22Rv1 (cell line): ENCODE data around the gene STON2.

Experiments
- H3K27ac ChIP-seq: fragments of 450-650 bp; 2 replicates; pipeline ENCODE4 v1.5.1; 2017
- ZFX ChIP-seq: fragments of 450-650 bp; IDR thresholded peaks from 2 replicates; pipeline ENCODE4 v1.6.1; 2017; ENCODE audit warnings: antibody characterized with exemption, borderline replicate concordance
- TF ChIP-seq, protein P1 (sequence below): fragments of 450-650 bp; IDR thresholded peaks from 2 replicates; pipeline ENCODE4 v1.5.1; 2017; ENCODE audit warnings: mild to moderate bottlenecking

Gene STON2

DNA sequence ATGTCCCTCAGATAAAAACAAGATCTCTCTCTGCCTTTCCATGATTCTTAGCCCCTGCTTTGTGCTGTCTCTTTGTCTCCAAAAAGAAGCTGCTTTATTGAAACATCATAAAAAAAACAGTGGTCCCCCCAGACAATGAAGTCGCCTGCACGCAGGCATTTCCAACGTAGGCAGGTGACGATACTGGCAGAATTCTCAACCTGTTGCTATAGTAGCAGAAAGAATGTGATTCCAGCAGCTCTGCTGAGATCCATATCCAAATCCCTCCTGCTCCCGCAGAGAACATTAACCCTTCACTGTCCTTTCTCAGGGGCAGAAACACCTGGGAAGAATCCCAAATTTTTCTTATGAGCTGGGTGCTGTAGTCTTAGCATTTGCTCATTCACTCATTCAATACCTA, 84.8 kb downstream of the STON2 start:
- TF ChIP-seq ZFX = no peak
- TF ChIP-seq, protein P1, sequence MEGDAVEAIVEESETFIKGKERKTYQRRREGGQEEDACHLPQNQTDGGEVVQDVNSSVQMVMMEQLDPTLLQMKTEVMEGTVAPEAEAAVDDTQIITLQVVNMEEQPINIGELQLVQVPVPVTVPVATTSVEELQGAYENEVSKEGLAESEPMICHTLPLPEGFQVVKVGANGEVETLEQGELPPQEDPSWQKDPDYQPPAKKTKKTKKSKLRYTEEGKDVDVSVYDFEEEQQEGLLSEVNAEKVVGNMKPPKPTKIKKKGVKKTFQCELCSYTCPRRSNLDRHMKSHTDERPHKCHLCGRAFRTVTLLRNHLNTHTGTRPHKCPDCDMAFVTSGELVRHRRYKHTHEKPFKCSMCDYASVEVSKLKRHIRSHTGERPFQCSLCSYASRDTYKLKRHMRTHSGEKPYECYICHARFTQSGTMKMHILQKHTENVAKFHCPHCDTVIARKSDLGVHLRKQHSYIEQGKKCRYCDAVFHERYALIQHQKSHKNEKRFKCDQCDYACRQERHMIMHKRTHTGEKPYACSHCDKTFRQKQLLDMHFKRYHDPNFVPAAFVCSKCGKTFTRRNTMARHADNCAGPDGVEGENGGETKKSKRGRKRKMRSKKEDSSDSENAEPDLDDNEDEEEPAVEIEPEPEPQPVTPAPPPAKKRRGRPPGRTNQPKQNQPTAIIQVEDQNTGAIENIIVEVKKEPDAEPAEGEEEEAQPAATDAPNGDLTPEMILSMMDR = no peak
- H3K27ac ChIP-seq = no peak overlapping the region

DNA sequence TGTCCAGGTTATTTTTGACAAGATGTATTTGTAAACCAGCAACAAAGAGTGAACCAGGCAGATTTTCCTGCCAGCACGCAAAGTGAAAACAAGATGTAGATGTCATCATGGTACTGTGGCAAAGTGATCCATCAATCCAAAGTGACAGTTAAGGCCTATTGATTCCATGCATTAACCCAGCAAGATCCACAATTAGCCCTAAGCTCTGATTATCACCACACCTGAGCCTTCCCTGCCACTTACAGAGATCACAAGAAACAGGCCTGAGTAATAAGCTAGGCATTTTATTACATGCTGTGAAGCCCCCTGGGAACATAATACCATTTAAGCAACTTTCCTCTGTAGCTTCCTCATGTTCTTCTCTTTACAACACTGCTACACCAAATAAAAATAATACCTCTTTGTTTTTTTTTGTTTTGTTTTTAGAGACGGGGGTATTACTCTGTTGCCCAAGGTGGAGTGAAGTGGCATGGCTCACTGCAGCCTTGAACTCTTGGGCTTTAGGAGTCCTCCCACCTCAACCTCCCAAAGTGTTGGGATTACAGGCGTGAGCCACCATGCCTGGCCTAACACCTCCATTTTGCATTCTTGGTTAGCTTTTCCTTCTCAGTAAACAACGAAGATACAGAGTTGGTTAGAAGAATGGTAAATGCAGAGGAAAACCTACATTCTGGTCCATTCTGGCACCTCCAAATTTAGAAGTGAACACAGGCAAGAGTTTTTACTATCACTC, 85.5 kb downstream of the STON2 start:
- no peak for TF ChIP-seq ZFX
- TF ChIP-seq, protein P1 = no peak
- H3K27ac ChIP-seq = no peak overlapping the region

DNA sequence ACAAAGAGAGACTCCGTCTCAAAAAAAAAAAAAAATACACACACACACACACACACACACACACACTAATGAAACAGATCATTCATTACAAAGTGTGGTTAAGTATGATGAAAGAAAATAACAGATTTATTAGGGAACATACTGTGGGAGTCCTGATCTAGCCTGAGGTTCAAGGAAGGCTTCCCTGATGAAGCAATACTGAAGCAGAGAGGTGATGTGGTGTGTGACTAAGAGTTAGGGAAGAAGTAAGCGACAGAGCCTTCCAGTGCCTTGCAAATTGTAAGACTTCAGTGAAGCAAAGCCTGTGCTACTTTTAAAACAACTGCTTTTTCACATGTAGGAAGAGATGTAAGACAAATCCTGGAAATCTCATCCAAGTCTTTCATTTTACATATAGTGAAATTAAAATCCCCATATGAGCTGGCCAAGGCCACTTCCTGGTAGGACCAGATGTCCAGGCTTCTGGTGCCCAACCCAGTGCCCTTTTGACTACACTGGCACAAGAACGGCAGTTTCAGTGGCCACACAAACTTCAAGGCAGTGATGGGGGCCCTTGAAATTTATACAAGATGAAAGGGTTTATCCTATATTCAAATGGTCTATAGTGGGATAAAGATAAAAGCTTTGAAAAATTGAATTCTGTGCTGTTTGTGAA, 86.2 kb downstream of the STON2 start:
- no peak for TF ChIP-seq ZFX
- TF ChIP-seq, protein P1 = no peak
- H3K27ac ChIP-seq = no peak overlapping the region

DNA sequence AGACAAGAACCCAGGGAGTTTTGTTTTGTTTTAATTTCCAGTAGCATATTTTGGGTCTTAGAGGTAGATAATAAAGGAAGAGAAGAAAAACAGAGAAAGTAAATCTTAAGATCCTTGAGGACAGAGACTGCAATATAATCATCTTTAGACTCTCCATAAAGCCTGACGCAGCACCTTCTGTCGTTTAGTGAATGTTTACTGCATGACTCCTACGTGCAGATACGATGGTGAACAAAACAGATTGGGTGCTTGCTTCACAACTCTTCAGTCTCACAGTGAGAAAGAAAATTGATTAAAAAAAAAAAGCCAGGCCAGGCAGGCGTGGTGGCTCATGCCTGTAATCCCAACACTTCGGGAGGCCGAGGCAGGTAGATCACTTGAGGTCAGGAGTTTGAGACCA, 86.9 kb downstream of the STON2 start:
- TF ChIP-seq ZFX = no peak
- TF ChIP-seq, protein P1 = no peak
- no peak overlapping the region for H3K27ac ChIP-seq

DNA sequence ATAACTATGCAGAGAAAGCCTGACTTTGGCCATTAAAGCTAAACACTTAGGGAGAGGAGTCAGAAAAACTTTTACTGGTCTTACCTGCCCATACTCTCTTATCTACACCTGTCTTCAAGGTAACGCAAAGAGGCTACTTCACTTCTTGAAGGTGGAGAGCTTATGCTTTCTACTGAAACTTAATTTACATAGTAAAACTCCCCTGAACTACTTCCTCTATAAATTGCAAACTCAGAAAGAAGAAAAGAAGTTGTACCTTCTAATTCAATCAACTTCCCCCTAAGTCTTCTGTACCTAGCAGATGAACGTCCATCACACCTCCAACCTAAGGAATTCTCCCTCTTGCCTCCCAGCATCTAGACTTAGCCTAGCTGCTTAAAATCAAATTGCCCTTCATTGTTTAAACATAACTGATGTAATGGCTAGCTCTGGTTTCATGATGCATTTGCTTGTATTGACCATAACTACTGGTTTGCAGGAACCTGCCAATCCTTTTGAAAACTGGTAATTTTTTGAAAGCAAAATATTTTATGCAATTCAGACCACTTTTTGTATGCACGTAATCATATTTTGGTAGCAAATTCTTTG, 87.7 kb downstream of the STON2 start:
- TF ChIP-seq, protein P1 = no peak
- TF ChIP-seq ZFX = no peak
- H3K27ac ChIP-seq = no peak overlapping the region

DNA sequence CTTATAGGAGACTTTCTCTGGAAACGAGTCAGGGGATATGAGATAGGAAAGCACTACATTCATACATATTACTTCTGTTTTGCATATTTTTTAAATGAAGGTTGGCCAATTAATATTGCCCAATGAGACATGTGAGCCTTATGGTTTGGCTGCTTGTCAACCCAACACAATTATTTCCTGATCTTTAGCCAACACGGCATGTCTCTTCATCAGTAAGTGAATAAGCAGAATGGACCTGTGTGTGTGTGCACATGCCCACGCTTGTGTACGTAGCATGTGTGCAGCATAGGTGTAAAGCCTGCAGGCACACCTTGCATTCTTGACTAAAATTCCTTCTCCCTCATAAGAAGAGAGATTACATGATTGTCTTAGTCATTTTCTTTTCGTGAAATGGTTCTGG, 88.3 kb downstream of the STON2 start:
- TF ChIP-seq, protein P1 = no peak
- TF ChIP-seq ZFX = no peak
- H3K27ac ChIP-seq = no peak overlapping the region

DNA sequence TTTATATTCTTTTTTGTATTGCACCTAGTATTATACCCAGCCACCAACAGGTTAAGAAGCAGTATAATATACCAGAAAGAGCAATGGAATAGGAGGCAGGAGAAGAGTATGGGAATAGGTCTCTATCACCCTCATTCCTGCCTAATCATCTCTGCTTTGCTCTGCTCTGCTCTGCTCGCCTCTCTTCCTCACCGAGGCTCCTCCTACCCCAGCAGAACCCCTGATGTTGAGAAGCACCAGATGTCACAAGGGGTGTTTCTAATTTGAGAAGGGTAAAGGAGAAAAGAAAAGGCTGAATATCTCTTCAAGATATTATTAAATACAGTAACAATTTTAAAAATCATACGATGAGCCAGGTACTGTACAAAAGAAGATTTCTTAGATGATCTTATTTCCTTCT, 89.0 kb downstream of the STON2 start:
- H3K27ac ChIP-seq = no peak overlapping the region

More for the DNA sequence above, 89.0 kb downstream of the STON2 start:
- TF ChIP-seq, protein P1 = no peak
- TF ChIP-seq ZFX = no peak
